Gastrocnemius medialis (tissue), 4 donors: ENCODE data around the gene NBL1. TPM values are rescaled to one million over a fixed set of nuclear protein-coding genes. Genes with fewer than 3 reads are reported as not detected.
"Not testable (repeated sequence)": the region's sequence is repeated elsewhere in the genome, so short reads cannot be mapped to it uniquely, and the experiment has no call there.

Experiments
- ATAC-seq, 2 donors: fragments of 150-250 bp; one replicate each; pipeline ENCODE4 v1.9.1; 2016
- DNase-seq, 2 donors: peaks; one replicate each; pipeline ENCODE4 v3.0.0-alpha.2; 2019
- H3K27ac ChIP-seq, 4 donors: fragments of 200-600 bp; sonication (generic); 1 replicate in 1 of 4; 2 replicates in 3 of 4; pipeline ENCODE4 v1.5.1; 2016 to 2018; ENCODE audit warnings: mild to moderate bottlenecking in 2 of 4, moderate library complexity in 1 of 4
- H3K27me3 ChIP-seq, 3 donors: fragments of 200-600 bp; sonication (generic) in 2 of 3; 1 replicate in 1 of 3; 2 replicates in 2 of 3; pipeline versions ENCODE4 v1.5.1 to v1.6.0; 2016 to 2019; ENCODE audit warnings: mild to moderate bottlenecking in 1 of 3, moderate library complexity in 1 of 3
- H3K36me3 ChIP-seq, 2 donors: fragments of 200-600 bp; sonication (generic) in 1 of 2; one replicate each; pipeline ENCODE4 v1.5.1; 2017 to 2018
- H3K4me1 ChIP-seq, 2 donors: fragments of 200-600 bp; sonication (generic) in 1 of 2; one replicate each; pipeline ENCODE4 v1.5.1; 2016 to 2017; ENCODE audit warnings: mild to moderate bottlenecking in 2 of 2
- H3K4me3 ChIP-seq, 4 donors: fragments of 200-600 bp; sonication (generic) in 3 of 4; 1 replicate in 1 of 4; 2 replicates in 3 of 4; pipeline ENCODE4 v1.5.1; 2016 to 2019; ENCODE audit warnings: mild to moderate bottlenecking in 2 of 4
- H3K9me3 ChIP-seq, 3 donors: fragments of 200-600 bp; sonication (generic) in 2 of 3; 1 replicate in 1 of 3; 2 replicates in 2 of 3; pipeline ENCODE4 v1.5.1; 2016 to 2019
- CTCF ChIP-seq, 5 experiments: fragments of 450-650 bp in 3 of 5; fragments of 200-600 bp in 2 of 5; sonication (generic) in 2 of 5; IDR thresholded peaks in 4 of 5; conservative IDR thresholded peaks in 1 of 5; 1 replicate in 4 of 5; 2 replicates in 1 of 5; pipeline ENCODE4 v1.5.1; 2016 to 2019; ENCODE audit warnings: antibody characterized with exemption in 5 of 5, mild to moderate bottlenecking in 3 of 5, moderate library complexity in 3 of 5
- POLR2A ChIP-seq, 2 donors: fragments of 450-650 bp; IDR thresholded peaks; one replicate each; pipeline ENCODE4 v1.6.1; 2017; ENCODE audit warnings: antibody characterized with exemption in 2 of 2, mild to moderate bottlenecking in 2 of 2, moderate library complexity in 2 of 2
- in situ Hi-C, 4 donors: fragments of 200-750 bp; cut with MboI; loops; one replicate each; pipeline versions ENCODE4 v1.15.0 to v1.8.0; 2017; ENCODE audit warnings: low sequenced_read_pairs in 4 of 4
- intact Hi-C: fragments of 100-400 bp; cut with DNase I; formaldehyde crosslinking; loops from one replicate; pipeline ENCODE4 v1.15.1; 2023; ENCODE audit warnings: low total_unique reads
- total RNA-seq, 4 donors: library from RNA; depleted of rRNA; stranded (reverse); fragments of >200 nt; gene quantifications; one replicate each; pipeline versions ENCODE4 v1.1.0 to v1.2.3, GENCODE V29; 2016

Gene NBL1
- total RNA-seq, 4 donors from 2014 or later, result 7.9 to 20.3 (median 16.3) TPM

- H3K4me3 ChIP-seq, result no peak overlapping the region
- ATAC-seq, result no peak
- in situ Hi-C loops, result no loop called here
- H3K36me3 ChIP-seq, result peaks cover 0 to 22% of the 10 kb centered on the region in 2 donors
- H3K4me1 ChIP-seq, result peaks cover 5 to 7% of the 10 kb centered on the region in 2 donors
- no peak overlapping the region for H3K27ac ChIP-seq
- no peak for DNase-seq
- TF ChIP-seq POLR2A (IDR thresholded peaks at IDR 0.05), result no peak
- TF ChIP-seq CTCF (IDR thresholded peaks at IDR 0.05 in 4 of 5, conservative IDR thresholded peaks at IDR 0.05 in 1 of 5), result no peak
- H3K9me3 ChIP-seq, result no peaks in the 10 kb centered on the region
- intact Hi-C loops, result no loop called here
- no peaks in the 10 kb centered on the region for H3K27me3 ChIP-seq
These were observed 13.3 kb upstream of the NBL1 start for GRCh38 chr1:19630720-19631395.

- Histone ChIP-seq H3K27me3 (no peaks in the 10 kb centered on the region), H3K4me1 (peaks cover 5 to 7% of the 10 kb centered on the region in 2 donors), H3K9me3 (no peaks in the 10 kb centered on the region), H3K4me3 (no peak overlapping the region), H3K36me3 (peaks cover 0 to 9% of the 10 kb centered on the region in 2 donors), H3K27ac (no peak overlapping the region)
- TF ChIP-seq CTCF (IDR thresholded peaks at IDR 0.05 in 4 of 5, conservative IDR thresholded peaks at IDR 0.05 in 1 of 5) (no peak), POLR2A (IDR thresholded peaks at IDR 0.05) (no peak)
- intact Hi-C loops (no loop called here), in situ Hi-C loops (no loop called here)
- DNase-seq, result no peak
- no peak for ATAC-seq
These were observed 11.9 kb upstream of the NBL1 start for GRCh38 chr1:19632211-19632610.

GRCh38 chr1:19633106-19633505 is 11.0 kb upstream of the NBL1 start:
- DNase-seq (no peak), ATAC-seq (no peak)
- Histone ChIP-seq H3K4me3 (no peak overlapping the region), H3K36me3 (peaks cover 0 to 1% of the 10 kb centered on the region in 2 donors), H3K27me3 (no peaks in the 10 kb centered on the region), H3K9me3 (no peaks in the 10 kb centered on the region), H3K4me1 (peaks cover 5 to 7% of the 10 kb centered on the region in 2 donors), H3K27ac (no peak overlapping the region)
- TF ChIP-seq CTCF (IDR thresholded peaks at IDR 0.05 in 4 of 5, conservative IDR thresholded peaks at IDR 0.05 in 1 of 5) (no peak), POLR2A (IDR thresholded peaks at IDR 0.05) (no peak)
- in situ Hi-C loops, result no loop called here
- intact Hi-C loops, result no loop called here

GRCh38 chr1:19635064-19635463 is 9.0 kb upstream of the NBL1 start:
- H3K27ac ChIP-seq, H3K27me3 ChIP-seq, H3K4me3 ChIP-seq, H3K36me3 ChIP-seq, H3K4me1 ChIP-seq, DNase-seq, intact Hi-C loops, H3K9me3 ChIP-seq, ATAC-seq, in situ Hi-C loops: not testable (repeated sequence)

- H3K27me3 ChIP-seq, result no peaks in the 10 kb centered on the region
- peak in 1 of 2 donors; percentile 60 for ATAC-seq
- TF ChIP-seq CTCF (IDR thresholded peaks at IDR 0.05 in 4 of 5, conservative IDR thresholded peaks at IDR 0.05 in 1 of 5) (no peak), POLR2A (IDR thresholded peaks at IDR 0.05) (no peak)
- no peaks in the 10 kb centered on the region for H3K9me3 ChIP-seq
- intact Hi-C loops (no loop called here), in situ Hi-C loops (no loop called here)
- no peaks in the 10 kb centered on the region for H3K36me3 ChIP-seq
- H3K4me1 ChIP-seq, result peaks cover 4 to 6% of the 10 kb centered on the region in 2 donors
- no peak overlapping the region for H3K27ac ChIP-seq
- no peak overlapping the region for H3K4me3 ChIP-seq
- no peak for DNase-seq
These were observed 8.5 kb upstream of the NBL1 start for GRCh38 chr1:19635646-19636045.
